SKM-1 (cell line): Measurements from ENCODE around the gene PCDHA3.
"Not testable (repeated sequence)": the region's sequence is repeated elsewhere in the genome, so short reads cannot be mapped to it uniquely, and the experiment has no call there.

Experiments
- DNase-seq: peaks from one replicate; lab custom pipeline; 2025; ENCODE audit not compliant: unreplicated experiment; lab: John Stamatoyannopoulos, UW

The PCDHA3 gene

GRCh38 chr5:140800816-140801493 lies at the start of gene PCDHA3:
PCDHA3 (plus strand) TSS chr5:140801057.
- DNase-seq = no peak

- DNase-seq = no peak
Measured at GRCh38 chr5:140753561-140753960, 47.3 kb upstream of the PCDHA3 start.

GRCh38 chr5:140764177-140764973 lies 36.5 kb upstream of the PCDHA3 start:
- DNase-seq = no peak

- no peak for DNase-seq
Measured at GRCh38 chr5:140767444-140767843, 33.4 kb upstream of the PCDHA3 start.

GRCh38 chr5:140780512-140780911 lies 20.3 kb upstream of the PCDHA3 start:
- no peak for DNase-seq

- peak; percentile 46 for DNase-seq
Measured at GRCh38 chr5:140785905-140786686, 14.8 kb upstream of the PCDHA3 start, which contains the start of gene PCDHA1. PCDHA1 (plus strand) TSS chr5:140786140.

- not testable (repeated sequence) for DNase-seq
Measured at GRCh38 chr5:140787422-140787821, 13.4 kb upstream of the PCDHA3 start.

GRCh38 chr5:140787849-140788504 lies 12.9 kb upstream of the PCDHA3 start:
- DNase-seq = not testable (repeated sequence)

- DNase-seq = peak; percentile 84
Measured at GRCh38 chr5:140791089-140791488, 9.8 kb upstream of the PCDHA3 start.

- DNase-seq = no peak
Measured at GRCh38 chr5:140794595-140795258, 6.1 kb upstream of the PCDHA3 start, which contains the start of gene PCDHA2. PCDHA2 (plus strand) TSS chr5:140794852.

- DNase-seq = no peak
Measured at GRCh38 chr5:140795259-140795641, 5.6 kb upstream of the PCDHA3 start.

- DNase-seq = not testable (repeated sequence)
Measured at GRCh38 chr5:140796072-140796717, 4.7 kb upstream of the PCDHA3 start.

- no peak for DNase-seq
Measured at GRCh38 chr5:140796718-140797095, 4.2 kb upstream of the PCDHA3 start.

GRCh38 chr5:140801494-140801841 lies 611 bp downstream of the PCDHA3 start:
- no peak for DNase-seq

GRCh38 chr5:140802381-140802780 lies 1.5 kb downstream of the PCDHA3 start:
- DNase-seq = not testable (repeated sequence)

GRCh38 chr5:140802781-140803271 lies 2.0 kb downstream of the PCDHA3 start:
- DNase-seq = no peak

GRCh38 chr5:140806834-140807775 lies 6.2 kb downstream of the PCDHA3 start, which contains the start of gene PCDHA4:
PCDHA4 (plus strand) TSS chr5:140807068.
- DNase-seq = no peak

- DNase-seq = not testable (repeated sequence)
Measured at GRCh38 chr5:140808241-140808888, 7.5 kb downstream of the PCDHA3 start.
